GM19395 (cell line): ENCODE data around the gene GPT2.
"Not testable (repeated sequence)": the region's sequence is repeated elsewhere in the genome, so short reads cannot be mapped to it uniquely, and the experiment has no call there.

Experiments used
- ATAC-seq: cut with Tn5 transposase; IDR thresholded peaks from one replicate; pipeline ENCODE4 v1.9.1; 2021; ENCODE audit warnings: mild to moderate bottlenecking, moderate library complexity; ENCODE audit not compliant: unreplicated experiment

The GPT2 gene

DNA sequence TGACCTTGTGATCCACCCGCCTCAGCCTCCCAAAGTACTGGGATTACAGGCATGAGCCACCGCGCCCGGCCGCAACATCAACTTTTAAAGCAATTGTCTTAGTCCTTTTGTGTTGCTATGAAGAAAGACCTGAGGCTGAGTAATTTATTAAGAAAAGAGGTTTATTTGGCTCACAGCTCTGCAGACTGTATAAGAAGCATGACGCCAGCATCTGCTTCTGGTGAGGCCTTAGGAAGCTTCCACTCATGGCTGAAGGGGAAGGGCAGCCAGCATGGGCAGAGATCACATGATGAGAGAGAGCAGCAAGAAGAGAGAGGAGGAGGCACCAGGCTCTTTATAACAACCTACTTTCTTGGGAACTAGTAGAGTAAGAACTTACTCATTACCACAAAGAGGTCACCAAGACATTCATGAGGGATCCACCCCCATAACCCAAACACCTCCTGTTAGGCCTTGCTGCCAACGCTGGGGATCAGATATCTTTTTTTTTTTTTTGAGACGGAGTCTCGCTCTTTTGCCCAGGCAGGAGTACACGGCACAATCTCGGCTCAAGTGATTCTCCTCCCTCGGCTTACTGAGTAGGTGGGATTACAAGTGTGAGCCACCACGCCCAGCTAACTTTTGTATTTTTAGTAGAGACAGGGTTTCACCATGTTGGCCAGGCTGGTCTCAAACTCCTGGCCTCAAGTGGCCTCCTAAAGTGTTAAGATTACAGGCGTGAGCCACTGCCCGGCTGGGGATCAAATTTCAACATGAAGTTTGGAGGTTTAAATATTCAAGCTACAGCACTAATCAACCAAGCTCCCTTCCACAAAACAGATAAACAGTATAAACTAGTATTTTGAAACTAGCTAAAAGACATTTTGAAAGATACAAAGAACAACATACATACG lies 21.4 kb upstream of the GPT2 start:
- ATAC-seq, result no peak

DNA sequence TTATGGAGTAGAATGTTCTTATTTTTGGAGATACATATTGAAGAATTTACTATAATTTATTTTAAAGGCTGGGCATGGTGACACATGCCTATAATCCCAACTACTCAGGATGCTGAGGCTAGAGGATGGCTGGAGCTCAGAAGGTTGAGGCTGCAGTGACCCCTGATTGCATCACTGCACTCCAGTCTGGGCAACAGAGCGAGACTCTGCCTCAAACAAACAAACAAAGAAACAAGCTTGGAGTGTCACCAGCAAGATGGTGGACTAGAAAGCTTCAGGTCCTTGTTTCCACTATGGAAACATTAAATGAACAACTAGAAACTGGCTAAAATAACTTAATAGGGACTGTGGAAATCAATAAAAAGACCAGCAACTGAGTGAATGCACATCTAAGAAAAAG lies 17.9 kb upstream of the GPT2 start:
- no peak for ATAC-seq

DNA sequence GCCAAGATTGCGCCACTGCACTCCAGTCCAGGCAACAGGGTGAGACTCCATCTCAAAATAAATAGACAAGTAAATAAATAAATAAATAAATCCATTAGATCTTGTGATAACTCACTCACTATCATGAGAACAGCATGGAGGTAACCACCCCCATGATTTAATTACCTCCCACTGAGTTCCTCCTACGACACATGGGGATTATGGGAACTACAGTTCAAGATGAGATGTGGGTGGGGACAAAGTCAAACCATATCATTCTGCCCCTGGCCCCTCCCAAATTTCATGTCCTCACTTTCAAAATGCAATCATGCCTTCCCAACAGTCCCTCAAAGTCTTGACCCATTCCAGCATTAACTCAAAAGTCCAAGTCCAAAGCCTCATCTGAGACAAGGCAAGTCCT lies 16.7 kb upstream of the GPT2 start:
- not testable (repeated sequence) for ATAC-seq

DNA sequence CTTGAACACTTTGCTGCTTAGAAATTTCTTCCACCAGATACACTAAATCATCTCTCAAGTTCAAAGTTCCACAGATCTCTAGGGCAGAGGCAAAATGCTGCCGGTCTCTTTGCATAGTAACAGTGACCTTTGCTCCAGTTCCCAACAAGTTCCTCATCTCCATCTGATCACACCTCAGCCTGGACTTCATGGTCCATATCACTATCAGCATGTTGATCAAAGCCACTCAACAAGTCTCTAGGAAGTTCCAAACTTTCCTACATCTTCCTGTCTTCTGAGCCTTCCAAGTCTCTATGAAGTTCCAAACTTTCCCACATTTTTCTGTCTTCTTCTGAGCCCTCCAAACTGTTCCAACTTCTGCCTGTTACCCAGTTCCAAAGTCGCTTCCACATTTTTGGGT lies 15.3 kb upstream of the GPT2 start:
- ATAC-seq, result not testable (repeated sequence)

DNA sequence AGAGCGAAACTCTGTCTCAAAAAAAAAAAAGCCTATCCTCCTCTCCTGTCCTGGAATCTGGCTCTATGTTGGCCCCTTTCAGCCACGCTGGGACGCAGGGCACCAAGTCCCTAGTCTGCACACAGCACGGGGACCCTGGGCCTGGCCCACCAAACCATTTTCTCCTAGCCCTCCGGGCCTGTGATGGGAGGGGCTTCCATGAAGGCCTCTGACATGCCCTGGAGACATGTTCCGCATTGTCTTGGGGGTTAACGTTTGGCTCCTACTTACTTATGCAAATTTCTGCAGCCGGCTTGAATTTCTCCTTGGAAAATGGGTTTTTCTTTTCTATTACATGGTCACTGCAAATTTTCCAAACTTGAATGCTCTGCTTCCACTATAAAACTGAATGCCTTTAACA lies 12.6 kb upstream of the GPT2 start:
- ATAC-seq, result no peak

DNA sequence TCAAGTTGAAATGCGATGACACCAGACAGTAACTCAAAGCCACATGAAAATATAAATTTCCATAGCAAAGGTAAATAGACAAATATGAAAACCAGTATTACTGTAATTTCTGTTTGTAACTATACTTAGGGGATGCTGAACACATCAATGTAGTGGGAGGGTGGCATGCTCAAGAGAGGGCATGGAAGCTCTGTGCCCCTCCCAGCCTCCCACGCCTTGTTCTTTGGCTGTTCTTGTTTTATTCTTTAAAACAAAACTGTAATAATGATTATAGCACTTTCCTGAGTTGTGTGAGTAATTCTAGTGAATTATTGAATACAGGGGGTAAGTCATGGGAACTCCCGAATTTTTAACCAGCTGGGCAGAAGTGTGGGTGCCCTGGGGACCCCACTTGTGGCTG lies 11.0 kb upstream of the GPT2 start:
- ATAC-seq, result no peak

DNA sequence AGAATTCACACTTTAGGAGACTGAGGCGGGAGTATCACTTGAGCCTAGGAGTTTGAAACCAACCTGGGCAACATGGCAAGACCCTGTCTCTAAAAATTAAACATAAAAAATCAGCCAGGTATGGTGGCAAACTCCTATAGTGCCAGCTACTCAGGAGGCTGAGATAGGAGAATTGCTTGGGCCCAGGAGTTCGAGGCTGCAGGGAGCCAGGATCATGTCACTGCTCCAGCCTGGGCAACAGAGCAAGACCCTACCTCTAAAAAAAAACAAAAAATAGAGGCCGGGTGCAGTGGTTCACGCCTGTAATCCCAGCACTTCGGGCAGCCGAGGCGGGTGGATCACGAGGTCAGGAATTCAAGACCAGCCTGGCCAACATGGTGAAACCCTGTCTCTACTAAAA lies 8.9 kb upstream of the GPT2 start:
- ATAC-seq, result no peak

DNA sequence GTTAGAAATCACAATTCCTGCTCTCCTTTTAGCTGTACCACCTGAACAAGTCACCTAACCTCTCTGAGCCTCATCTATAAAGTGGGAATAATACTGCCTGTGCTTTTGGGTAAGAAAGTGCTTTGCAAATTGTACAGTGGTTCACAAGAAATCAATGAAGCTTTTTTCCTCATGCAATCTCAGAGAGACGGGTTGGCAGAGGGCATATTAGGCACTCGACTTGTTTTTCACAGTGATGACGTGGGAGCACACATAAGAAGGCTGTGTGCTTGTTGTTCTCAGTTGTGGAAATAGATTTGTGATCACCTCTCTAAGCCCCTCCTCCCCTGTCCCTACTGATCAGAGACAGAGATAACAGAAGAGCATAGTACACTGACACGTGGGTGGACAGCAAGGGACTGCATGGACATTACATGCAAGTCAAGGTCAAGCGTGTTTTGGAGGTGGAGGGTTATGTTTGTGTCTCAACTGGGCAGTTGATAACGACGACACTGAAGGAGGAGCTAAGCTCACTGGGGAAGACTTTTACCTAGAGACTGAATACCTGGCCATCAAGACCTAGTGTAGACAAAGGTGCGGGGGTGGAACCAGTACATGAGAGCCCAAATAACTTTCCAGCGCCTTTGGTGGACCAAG lies 1.7 kb upstream of the GPT2 start:
- ATAC-seq, result no peak

DNA sequence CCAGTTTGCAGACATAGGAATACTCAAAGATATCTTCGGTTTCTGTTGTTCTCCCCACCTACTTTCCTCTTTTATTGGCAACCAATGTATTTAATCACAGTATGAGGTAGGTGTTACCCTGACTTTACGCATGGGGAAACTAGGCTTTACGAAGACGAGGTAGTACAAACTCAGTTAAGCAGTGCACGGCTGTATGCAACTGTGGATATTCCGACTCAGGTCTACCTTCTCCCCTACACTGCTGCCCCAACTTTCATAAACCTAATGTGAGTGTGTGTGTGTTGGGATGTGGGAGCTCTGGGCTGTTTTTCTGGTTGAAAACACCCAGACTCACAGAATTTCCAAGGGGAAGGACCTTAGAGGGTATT lies 1.2 kb upstream of the GPT2 start:
- no peak for ATAC-seq

DNA sequence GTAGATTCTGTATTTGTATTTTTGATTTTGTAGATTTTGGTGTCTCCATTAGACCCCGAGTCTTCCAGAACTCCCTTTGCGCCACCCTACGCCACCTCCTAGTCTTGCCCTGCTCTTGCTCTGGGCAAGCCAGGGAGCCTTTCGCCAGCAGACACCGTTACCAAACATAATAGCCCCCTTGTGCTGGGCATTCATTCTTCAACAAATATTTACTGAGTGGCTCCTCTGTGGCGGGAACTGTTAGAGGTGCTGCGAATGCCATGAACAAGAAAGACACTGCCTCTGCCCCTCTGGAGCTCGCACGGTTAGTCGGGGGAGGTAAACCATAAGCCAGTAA lies 841 bp upstream of the GPT2 start:
- ATAC-seq, result no peak

DNA sequence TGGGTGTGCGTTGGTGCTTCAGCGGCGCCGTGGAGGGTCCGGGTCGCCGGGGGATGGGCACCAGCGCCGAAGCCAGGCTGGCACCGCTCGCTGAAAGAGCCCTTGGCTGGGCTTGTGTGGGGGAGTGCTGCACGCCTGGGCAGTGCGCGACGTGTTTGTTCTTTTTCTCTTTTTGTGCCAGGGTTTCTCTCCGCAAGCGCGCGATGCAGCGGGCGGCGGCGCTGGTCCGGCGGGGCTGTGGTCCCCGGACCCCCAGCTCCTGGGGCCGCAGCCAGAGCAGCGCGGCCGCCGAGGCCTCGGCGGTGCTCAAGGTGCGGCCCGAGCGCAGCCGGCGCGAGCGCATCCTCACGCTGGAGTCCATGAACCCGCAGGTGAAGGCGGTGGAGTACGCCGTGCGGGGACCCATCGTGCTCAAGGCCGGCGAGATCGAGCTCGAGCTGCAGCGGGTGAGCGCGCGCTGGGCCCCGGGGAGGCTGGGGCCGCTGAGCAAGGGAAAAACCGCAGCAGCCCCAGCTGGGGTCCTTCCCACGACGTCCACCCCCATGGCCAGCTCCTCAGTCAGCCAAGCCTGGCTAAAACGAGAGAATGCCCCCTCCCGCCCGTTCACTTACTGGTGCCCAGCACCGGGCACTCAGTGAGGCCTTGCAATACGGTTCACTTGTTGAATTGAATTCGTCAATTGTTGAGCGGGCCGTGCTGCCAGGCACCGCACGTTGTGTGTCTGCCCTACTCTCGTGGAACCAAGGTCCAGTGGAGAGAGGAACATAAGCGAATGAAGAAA lies 541 bp downstream of the GPT2 start:
- ATAC-seq, result peak; percentile 16

DNA sequence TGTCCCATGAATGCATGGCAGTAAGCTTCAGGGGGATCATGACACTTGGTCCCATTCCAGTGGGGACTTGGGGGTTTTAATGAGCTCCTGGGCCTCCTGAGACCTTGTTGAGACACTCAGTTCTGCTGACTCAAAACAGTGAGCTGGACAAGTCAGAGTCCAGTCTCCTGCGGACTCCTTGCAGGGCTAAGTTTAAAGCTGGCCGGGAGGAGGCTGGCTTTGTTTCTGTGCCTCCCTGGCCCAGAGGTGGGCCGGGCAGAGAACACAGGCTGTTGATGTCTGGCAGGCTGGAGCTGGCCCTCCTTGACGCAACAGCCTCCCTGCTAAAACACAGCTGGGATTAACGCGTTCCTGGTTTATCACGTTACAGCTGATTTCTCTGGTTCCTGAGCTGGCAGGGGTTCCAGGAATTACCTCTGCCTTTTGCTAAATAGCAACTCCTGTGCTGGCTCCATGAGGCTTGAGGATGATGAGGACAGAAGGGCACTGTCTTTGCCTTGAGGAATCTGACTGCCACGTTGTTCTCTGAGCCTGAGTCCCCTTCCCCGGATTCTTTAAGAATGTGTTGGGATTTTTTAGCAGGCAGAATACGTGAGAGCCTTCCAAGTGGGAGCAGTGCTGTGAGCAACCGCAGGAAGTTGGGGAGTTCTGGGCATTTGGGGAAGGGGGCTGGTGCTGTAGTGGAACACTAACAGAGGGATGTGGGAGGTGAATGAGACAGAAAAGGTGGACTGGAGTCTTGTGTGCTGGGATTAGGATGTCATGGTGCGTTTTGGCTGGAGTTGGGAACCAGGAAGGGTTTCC lies 2.0 kb downstream of the GPT2 start:
- no peak for ATAC-seq

DNA sequence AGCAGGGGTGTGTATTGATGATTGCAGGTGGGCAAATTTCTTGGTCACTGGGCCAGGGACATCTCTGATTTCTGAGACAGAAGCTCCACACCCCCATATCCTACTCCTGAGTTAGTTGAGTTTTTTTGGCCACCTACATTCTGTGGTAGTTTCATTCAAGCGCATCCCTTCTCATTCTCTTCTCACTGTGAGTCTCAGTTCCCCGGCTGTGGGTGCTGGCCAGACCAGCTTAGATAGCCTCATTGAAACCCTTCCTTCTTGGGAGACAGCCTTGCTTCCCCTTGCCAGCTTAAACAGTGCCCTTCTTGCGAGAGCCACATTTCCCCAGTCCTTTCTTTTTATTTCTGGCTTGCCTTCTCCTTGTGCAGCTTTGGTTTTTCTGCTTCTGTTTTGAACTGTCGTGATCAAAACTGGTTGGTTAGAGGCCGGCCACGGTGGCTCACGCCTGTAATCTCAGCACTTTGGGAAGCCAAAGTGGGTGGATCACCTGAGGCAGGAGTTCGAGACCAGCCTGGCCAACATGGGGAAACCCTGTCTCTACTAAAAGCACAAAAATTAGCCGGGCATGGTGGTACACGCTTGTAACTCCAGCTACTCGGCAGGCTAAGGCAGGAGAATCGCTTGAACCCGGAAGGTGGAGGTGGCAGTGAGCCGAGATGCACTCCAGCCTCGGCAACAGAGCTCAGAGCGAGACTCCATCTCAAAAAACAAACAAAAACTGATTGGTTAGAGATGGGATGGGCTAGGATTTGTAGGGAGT lies 2.8 kb downstream of the GPT2 start:
- no peak for ATAC-seq

DNA sequence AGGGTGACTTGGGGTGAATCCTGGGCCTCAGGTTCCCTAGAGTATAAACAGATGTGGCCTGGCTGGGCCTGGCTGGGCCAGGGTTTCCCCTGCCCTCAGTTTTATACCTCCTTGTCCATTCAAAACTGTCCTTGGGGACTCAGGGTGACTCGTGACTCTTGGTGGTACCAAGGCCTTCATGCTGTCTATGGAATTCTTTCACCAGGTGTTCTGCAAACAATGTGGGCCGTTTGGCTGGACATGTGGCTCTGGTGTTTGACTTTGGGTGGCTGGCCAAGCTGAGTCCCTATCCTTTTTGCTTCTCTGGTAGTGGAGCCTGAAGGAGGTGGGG lies 3.3 kb downstream of the GPT2 start:
- no peak for ATAC-seq

DNA sequence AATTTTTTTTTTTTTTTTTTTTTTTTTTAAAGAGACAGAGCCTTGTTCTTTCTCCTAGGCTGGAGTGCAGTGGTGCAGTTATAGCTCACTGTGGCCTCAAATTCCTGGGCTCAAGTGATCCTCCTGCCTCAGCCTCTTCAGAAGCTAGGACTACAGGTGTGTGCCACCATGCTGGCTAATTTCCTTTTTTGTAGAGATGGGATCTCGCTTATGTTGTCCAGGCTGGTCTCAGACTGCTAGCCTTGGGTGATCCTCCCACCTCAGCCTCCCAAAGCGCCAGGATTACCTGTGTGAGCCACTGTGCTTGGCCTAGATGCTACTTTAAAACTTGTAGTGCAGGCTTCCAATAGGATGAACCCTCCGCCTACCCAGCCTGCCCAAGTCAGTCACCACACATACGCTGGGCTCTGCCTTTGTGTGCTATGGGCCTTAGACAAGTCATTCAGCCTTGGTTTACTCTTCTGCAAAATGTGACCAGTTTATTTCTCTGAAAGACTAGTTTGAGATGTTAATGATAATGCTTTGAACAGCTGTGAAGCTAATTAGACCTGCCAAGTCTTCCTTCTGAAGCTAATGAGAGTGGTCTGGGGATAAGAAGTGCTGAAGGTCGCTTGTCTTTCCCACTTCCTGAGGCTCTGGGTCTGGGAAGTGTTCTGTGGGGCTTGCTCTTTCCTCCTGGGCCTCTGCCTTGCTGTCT lies 5.2 kb downstream of the GPT2 start:
- no peak for ATAC-seq

DNA sequence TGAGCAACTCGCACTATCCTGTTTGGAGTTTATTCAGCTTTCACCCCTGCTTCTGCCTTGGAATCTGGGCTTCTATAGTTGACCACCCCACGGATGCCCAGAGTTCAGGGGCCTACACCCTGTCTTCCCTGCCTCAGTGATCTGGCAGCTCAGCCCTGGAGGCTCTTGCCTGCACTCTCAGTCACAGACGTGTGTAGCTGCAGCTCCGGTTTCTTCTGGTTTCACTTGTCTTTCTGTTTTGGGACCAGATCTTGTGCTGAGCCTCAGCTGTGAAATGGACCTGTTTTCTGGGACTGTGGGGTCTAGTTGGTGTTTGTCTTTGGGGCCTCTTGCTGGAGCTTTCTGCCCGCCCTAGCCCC lies 5.8 kb downstream of the GPT2 start:
- ATAC-seq, result peak; percentile 87

DNA sequence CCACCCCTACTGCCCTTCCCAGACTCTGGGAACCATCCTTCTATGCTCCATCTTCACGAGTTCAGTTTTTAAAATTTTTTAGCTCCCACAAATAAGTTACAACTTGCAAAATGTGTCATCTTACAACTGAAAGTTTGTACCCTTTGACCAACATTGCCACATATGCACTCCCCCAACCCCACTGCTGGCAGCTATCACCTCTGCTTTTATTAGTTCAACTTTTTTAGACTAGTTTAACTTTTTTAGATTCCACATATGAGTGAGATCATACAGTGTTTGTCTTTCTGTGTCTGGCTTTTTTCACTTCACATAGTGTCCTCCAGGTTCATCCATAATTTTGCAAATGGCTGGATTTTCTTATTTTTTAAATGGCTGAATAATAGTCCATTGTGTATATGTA lies 7.7 kb downstream of the GPT2 start:
- no peak for ATAC-seq

DNA sequence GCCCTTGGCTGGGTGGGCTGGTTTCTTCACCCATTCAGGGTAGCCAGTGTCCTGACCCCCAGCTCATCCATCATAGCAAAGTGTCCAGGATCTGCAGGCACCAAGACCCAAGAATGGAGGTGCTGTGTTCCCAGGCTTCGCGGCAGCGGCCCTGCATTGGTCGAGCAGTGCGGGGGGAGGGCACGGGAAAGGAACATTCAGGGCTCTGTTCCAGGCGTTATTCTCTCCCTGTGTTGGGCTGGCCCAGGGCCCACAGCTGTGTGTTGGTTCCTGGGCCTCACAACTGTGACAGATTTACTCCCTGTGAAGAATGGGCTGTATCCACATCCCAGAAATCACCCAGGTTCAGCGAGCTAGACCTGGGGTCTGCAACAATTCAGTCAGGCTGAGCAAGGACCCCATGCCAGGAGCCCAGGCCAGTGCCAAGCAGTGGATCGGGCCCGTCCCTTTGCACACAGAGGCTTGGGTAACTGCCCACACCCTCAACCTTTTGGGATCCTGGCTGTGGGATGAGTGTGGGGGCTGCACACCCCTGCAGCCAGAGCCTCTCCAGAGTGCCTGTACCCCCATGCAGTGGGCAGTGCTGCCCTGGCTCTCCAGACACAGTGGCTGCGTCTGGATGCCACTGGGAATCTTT lies 10.0 kb downstream of the GPT2 start:
- no peak for ATAC-seq
